OCI-LY3 (cell line): ENCODE measurements around the gene PPFIA2.

ENCODE experiments used
- H2AFZ ChIP-seq: fragments of 200-600, 300-600 bp; shearing (Covaris generic); 2 replicates; pipeline ENCODE4 v1.6.0; 2014; ENCODE audit warnings: antibody characterized with exemption, low read depth, low read length
- H3K27ac ChIP-seq: fragments of 200-600, 300-600 bp; sonication (generic); 2 replicates; pipeline ENCODE4 v1.5.1; 2014; ENCODE audit warnings: mild to moderate bottlenecking, low read length, moderate library complexity, mixed read lengths
- H3K27me3 ChIP-seq: fragments of 200-600, 300-600 bp; sonication (generic); 2 replicates; pipeline ENCODE4 v1.6.1; 2014; ENCODE audit warnings: low read depth, low read length, mixed read lengths
- H3K36me3 ChIP-seq: fragments of 200-600, 300-600 bp; sonication (generic); replicated peaks from 2 replicates; pipeline ENCODE3; 2014; ENCODE audit warnings: low read depth, low read length, mixed read lengths
- H3K4me1 ChIP-seq: fragments of 300-600, 200-600 bp; sonication (generic); 2 replicates; pipeline ENCODE4 v1.6.1; 2014; ENCODE audit warnings: low read length, mixed read lengths
- H3K4me2 ChIP-seq: fragments of 200-600, 300-600 bp; sonication (generic); 2 replicates; pipeline ENCODE4 v1.6.1; 2014; ENCODE audit warnings: low read length, mixed read lengths
- H3K4me3 ChIP-seq: fragments of 300-600, 200-600 bp; sonication (generic); 2 replicates; pipeline ENCODE4 v1.5.1; 2014; ENCODE audit warnings: antibody characterized with exemption, mild to moderate bottlenecking, low read length, moderate library complexity
- H3K79me2 ChIP-seq: fragments of 300-600, 200-600 bp; shearing (Covaris generic); 2 replicates; pipeline ENCODE4 v1.6.1; 2014; ENCODE audit warnings: mild to moderate bottlenecking, low read length, mixed read lengths
- H3K9ac ChIP-seq: fragments of 300-600, 200-600 bp; shearing (Covaris generic); 2 replicates; pipeline ENCODE4 v1.6.0; 2014; ENCODE audit warnings: mild to moderate bottlenecking, low read length, moderate library complexity
- H3K9me3 ChIP-seq: fragments of 200-600, 300-600 bp; shearing (Covaris generic); 2 replicates; pipeline ENCODE4 v1.6.1; 2014; ENCODE audit warnings: low read length, mixed read lengths; ENCODE audit not compliant: insufficient read depth
- H4K20me1 ChIP-seq: fragments of 200-600, 300-600 bp; sonication (generic); 2 replicates; pipeline ENCODE4 v1.6.1; 2016; ENCODE audit warnings: low read length, mixed read lengths; ENCODE audit not compliant: insufficient read depth
- EZH2phosphoT487 ChIP-seq: fragments of 200-600 bp; shearing (Covaris generic); IDR thresholded peaks from 2 replicates; pipeline ENCODE4 v1.6.1; 2018; ENCODE audit warnings: antibody characterized with exemption, mixed run types, low read depth
- TF ChIP-seq, protein P1 (sequence below): fragments of 200-600, 300-600 bp; sonication (generic); IDR thresholded peaks from 2 replicates; pipeline ENCODE4 v1.5.1; 2014; ENCODE audit warnings: antibody characterized with exemption, low read length, low read depth

PPFIA2 gene

DNA sequence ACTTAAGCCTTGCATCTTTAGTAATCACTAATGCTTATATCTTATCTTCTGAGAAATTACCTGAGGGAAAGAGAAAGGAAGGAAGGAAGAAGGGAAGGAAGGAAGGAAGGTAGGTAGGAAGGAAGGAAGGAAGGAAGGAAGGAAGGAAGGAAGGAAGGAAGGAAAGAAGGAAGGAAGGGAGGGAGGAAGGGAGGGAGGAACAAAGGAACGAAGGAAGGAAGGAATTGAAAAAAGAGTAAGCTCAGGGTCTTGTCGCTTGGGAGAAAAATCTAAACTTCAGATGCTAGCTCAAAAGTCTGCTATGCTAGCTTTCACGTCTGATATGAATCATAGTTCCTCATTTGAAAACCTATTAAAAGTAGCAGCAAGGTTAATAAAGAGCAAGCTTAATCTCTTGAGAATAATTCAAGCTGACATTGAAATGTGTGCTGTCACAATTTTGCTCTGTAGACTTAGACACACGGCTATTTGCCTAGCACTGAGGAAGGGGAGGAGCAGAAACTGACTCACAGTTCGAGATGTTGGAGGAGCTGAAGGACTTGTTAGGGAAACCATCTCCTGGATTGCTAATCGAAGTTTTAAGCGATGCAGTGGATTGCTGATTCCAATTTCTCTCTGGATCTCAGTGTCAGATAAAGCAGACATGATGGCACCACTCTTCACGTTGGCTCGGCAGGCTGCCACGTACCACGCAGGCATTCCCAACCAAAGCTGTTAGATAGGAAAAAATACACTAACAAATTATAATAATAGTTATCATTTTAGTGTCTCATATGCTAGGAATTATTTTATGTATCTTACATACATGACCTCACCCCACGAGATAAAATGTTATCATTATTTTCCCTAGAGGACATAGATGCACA is 464.6 kb downstream of the PPFIA2 start:
- Histone ChIP-seq H3K79me2 (no peaks in the 10 kb centered on the region), H4K20me1 (no peaks in the 10 kb centered on the region), H3K4me3 (peak overlapping the region; percentile 52), H3K9me3 (no peaks in the 10 kb centered on the region), H2AFZ (peak overlapping the region; percentile 59), H3K4me2 (peak overlapping the region; percentile 67), H3K27me3 (no peaks in the 10 kb centered on the region), H3K27ac (peak overlapping the region; percentile 56), H3K4me1 (peaks cover 17% of the 10 kb centered on the region), H3K36me3 (no peaks in the 10 kb centered on the region), H3K9ac (no peak overlapping the region)
- no peak for TF ChIP-seq EZH2phosphoT487
- TF ChIP-seq, protein P1, sequence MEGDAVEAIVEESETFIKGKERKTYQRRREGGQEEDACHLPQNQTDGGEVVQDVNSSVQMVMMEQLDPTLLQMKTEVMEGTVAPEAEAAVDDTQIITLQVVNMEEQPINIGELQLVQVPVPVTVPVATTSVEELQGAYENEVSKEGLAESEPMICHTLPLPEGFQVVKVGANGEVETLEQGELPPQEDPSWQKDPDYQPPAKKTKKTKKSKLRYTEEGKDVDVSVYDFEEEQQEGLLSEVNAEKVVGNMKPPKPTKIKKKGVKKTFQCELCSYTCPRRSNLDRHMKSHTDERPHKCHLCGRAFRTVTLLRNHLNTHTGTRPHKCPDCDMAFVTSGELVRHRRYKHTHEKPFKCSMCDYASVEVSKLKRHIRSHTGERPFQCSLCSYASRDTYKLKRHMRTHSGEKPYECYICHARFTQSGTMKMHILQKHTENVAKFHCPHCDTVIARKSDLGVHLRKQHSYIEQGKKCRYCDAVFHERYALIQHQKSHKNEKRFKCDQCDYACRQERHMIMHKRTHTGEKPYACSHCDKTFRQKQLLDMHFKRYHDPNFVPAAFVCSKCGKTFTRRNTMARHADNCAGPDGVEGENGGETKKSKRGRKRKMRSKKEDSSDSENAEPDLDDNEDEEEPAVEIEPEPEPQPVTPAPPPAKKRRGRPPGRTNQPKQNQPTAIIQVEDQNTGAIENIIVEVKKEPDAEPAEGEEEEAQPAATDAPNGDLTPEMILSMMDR = no peak

DNA sequence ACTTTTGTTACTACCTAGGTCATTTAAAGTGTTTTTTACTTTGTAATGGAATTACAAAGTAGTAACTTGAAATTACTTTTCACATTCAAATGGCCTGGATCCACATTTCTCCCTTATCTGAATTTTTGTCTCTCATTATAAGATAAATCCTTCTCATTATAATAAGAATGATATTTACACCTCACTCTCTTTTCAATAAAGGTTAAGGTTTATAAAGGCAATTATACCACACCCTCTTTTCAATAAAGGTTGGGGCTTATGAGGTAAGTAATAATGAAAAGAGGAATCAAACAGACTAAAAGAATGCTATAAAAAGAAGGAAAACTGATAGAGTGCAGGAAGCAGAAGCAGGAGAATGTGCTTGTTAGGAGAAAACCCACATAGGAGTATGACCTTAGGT is 470.5 kb downstream of the PPFIA2 start:
- Histone ChIP-seq H2AFZ (no peak overlapping the region), H3K27me3 (no peaks in the 10 kb centered on the region), H3K4me2 (no peak overlapping the region), H3K4me3 (no peak overlapping the region), H3K9me3 (no peaks in the 10 kb centered on the region), H3K27ac (no peak overlapping the region), H3K9ac (no peak overlapping the region), H3K36me3 (no peaks in the 10 kb centered on the region), H3K79me2 (no peaks in the 10 kb centered on the region), H3K4me1 (0 out of 2 replicates have a peak, but pooled peaks cover under 1% of the 10 kb centered on the region), H4K20me1 (no peaks in the 10 kb centered on the region)
- no peak for TF ChIP-seq EZH2phosphoT487
- TF ChIP-seq, protein P1 = no peak

DNA sequence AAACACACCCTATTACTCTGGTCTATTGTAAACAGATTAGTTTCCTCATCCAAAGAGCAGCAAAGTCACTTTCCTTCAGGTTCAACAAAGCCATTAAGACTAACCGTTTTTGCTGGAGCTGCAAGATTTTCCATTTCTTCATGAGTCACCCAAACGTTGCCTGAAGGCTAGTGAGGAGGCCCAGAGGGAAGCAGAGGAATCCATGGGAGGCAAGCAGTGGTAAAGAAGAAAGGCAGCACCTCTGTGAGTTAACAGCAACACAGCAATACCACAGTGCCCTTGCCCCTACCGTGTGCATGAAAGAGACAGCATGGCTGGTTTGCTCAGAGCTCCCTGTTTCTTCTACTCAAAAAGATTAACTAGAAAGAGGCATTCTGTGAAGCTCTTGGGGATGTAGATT is 475.0 kb downstream of the PPFIA2 start:
- H3K79me2 ChIP-seq = no peaks in the 10 kb centered on the region
- no peak overlapping the region for H3K4me3 ChIP-seq
- H4K20me1 ChIP-seq = no peaks in the 10 kb centered on the region
- H3K36me3 ChIP-seq = no peaks in the 10 kb centered on the region
- H3K9ac ChIP-seq = no peak overlapping the region
- no peak overlapping the region for H2AFZ ChIP-seq
- H3K4me2 ChIP-seq = no peak overlapping the region
- no peaks in the 10 kb centered on the region for H3K27me3 ChIP-seq
- TF ChIP-seq, protein P1 = no peak
- no peak for TF ChIP-seq EZH2phosphoT487
- no peaks in the 10 kb centered on the region for H3K9me3 ChIP-seq
- no peak overlapping the region for H3K27ac ChIP-seq
- H3K4me1 ChIP-seq = no peaks in the 10 kb centered on the region

DNA sequence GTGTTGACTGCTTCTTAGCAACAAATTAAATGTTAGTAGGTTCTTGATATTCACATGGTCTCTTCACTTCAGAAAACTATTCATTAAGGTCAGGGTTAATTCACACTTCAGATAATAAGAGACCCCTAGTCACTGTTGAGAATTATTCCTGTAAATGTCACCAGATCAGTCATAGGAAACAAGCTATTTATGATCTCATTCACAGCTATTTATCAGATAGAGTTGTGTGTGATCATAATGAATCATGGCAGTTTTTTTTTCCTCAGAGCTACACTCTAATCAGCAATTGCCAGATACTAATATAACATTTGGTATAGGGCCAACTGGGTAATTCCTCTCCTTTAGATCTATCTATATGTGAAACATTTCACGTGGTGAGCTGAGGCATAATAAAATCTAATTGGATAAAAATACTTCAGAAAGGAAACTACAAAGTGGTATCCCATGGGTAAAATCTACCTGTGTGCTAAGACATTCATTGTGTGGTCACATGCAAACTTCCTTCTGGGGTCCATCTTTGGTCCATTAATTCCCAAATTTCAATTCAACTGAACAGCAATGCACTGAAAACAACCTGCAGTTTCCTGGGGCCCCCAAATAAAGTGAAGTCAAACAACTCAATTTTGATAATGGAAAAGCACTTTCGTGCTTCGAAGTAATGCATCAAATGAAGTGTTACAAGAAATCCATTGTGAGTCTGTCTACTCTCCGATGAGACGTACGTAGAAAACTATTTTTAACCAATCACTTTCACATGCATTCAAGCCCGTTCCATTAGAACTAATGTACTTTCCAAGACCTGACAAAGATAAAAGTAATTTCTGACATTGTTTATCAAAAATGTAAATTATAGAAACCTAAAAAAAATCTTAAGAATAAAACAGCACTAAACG is 484.3 kb downstream of the PPFIA2 start:
- no peaks in the 10 kb centered on the region for H3K79me2 ChIP-seq
- H3K9ac ChIP-seq = no peak overlapping the region
- no peak overlapping the region for H2AFZ ChIP-seq
- no peaks in the 10 kb centered on the region for H3K9me3 ChIP-seq
- H3K4me3 ChIP-seq = no peak overlapping the region
- no peaks in the 10 kb centered on the region for H3K4me1 ChIP-seq
- H4K20me1 ChIP-seq = no peaks in the 10 kb centered on the region
- TF ChIP-seq, protein P1 = no peak
- no peak for TF ChIP-seq EZH2phosphoT487
- no peaks in the 10 kb centered on the region for H3K27me3 ChIP-seq
- H3K27ac ChIP-seq = no peak overlapping the region
- H3K4me2 ChIP-seq = no peak overlapping the region
- no peaks in the 10 kb centered on the region for H3K36me3 ChIP-seq
